GM19023 (cell line): ENCODE data around the gene JAML.
A peak's percentile ranks its signal among the peaks of the same experiment; 100 is the strongest.

ENCODE experiments used
- ATAC-seq: cut with Tn5 transposase; IDR thresholded peaks from one replicate; pipeline ENCODE4 v1.9.1; 2021; ENCODE audit warnings: mild to moderate bottlenecking, moderate library complexity; ENCODE audit not compliant: unreplicated experiment

The JAML gene

GRCh38 chr11:118148856-118149255, 76.0 kb downstream of the JAML start:
- ATAC-seq, result no peak

GRCh38 chr11:118148240-118148639, 76.6 kb downstream of the JAML start:
- ATAC-seq, result no peak

GRCh38 chr11:118147502-118147901, 77.3 kb downstream of the JAML start:
- ATAC-seq, result no peak

- ATAC-seq, result no peak
Observed at GRCh38 chr11:118146554-118146953, 78.3 kb downstream of the JAML start.

DNA sequence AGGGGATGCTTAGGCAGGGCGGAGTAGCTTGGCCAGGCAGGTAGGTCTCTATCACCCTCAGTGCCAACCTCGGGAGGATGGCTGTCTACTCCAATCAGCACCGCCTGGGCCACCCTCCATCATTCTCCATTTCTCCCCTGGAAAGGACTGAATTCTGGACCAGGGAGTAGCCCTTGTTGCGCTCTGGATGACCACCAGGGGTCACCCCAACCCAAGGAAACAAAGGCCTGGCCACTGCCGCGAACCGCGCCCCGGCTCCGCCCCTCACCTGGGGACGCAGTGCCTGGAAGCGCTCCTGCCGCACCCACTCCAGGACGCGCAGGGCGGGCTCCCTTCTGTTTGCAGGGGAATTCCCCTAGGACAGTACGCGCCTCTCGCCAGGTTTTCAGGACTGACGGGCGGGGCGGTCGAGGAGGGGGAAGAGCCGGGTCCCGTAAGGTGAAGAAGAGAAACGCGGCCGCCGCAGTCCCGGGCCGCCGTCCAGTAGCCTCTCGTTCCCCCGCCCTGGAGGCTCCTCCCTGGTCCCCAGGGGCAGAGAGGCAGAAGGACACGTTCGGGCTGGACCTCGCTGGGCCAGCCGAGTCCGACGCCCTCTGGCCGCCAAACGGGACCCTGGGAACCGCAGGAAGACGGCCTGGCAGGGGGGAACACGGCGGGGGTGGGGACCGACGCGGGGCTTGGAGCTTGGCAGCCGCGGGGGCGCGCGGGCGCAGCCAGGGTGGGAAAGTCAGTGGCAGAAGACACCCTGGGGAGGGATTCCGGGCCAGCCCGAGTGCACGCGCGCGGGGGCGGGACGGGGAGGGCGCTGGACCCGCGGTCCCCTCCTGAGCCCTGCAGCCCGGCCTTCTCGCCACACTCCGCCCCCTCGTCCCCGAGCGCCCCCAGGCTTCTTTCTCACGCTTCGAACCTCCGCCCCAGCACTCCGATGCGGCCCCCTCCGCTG, 79.3 kb downstream of the JAML start:
- peak; percentile 80 for ATAC-seq

GRCh38 chr11:118144301-118145268, 80.2 kb downstream of the JAML start:
- no peak for ATAC-seq
